ENCODE data around the gene TOX3.

Gene TOX3

DNA sequence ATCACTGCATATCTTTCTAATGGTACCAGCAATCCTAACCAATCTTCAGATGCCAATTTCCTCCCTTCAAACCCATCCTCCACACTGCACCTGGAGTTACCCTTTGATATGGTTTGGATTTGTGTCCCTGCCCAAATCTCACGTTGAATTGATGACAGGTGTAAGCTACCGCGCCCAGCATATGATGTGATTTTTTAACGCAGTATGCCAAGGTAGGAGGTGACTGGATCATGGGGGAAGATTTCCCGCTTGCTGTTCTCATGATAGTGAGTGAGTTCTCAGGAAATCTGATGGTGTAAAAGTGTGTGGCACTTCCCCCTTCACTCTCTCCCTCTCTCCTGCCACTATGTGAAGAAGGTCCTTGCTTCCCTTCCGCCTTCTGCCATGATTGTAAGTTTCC, 57.0 kb downstream of the TOX3 start:
- no peak for DNase-seq

- no peak for DNase-seq
Observed at GRCh38 chr16:52488837-52489289, 58.1 kb downstream of the TOX3 start.

DNA sequence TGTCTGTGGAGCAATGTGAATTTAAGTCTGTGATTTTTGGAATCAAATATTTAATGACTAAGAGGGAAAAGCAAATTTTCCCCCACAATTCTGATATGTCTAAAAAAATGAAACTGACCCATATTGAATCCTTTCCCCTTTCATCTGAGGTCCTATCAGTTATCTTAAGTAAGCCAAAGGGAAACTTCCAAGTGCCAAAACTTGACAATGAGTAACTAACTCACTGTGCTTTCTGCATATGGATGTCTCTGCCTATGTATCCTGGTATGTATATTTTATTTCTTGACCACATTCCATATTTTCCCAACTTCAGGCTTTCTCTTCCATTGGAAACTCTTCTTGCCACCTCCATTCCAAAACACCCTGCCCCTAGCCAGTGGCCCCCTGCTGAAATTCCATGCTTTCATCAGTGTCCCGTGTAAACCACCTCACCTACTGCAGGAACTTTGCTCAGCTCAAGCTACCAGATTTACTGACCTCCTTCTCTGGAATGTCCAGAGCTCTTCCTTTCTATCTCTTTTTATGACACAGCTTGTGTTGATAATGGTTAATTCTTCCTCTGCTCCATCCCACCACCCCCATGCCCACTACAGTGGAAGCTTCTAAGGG, 59.0 kb downstream of the TOX3 start:
- no peak for DNase-seq

GRCh38 chr16:52480237-52480636, 66.7 kb downstream of the TOX3 start:
- DNase-seq, result no peak

GRCh38 chr16:52476111-52476510, 70.8 kb downstream of the TOX3 start:
- DNase-seq, result no peak

GRCh38 chr16:52474679-52475078, 72.3 kb downstream of the TOX3 start:
- DNase-seq, result no peak

DNA sequence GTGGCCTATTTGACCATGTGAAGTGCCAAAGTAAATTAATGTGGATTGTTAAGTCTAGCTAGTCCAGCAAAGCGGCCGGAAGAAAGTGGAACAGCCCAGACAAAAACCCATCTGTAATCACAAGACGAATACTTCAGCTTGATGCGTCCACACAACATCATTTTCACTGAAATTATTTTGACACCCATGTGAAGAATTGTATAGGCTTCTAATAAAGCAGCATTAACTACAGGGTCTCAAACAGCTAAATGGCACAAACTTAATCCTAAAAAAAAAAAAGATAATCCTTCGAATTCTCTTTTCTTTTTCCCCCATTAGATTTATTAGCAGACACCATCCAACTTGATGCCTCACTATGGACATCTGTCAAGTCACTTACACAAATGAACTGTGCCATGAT, 73.8 kb downstream of the TOX3 start:
- DNase-seq, result no peak

- DNase-seq, result no peak
Observed at GRCh38 chr16:52471650-52472370, 75.1 kb downstream of the TOX3 start.

- DNase-seq, result no peak
Observed at GRCh38 chr16:52470585-52470984, 76.4 kb downstream of the TOX3 start.

DNA sequence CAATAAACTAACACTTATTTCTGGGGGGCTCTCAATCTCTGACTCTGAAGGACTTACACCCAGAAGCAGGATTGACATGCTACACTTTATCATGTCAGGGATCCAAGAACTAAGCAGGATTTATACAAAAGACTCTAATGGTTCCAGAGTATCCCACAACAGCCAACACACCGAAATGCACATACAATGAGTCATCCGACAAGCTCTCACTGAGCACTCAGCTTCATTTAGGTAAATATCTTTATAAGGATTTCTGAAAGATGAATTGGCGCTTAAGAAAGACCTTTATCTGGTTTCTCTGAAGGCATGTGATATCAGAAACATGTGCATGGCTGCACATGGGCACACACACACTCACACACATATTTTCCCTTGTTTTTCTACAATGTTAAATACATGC, 77.2 kb downstream of the TOX3 start:
- DNase-seq, result no peak

DNA sequence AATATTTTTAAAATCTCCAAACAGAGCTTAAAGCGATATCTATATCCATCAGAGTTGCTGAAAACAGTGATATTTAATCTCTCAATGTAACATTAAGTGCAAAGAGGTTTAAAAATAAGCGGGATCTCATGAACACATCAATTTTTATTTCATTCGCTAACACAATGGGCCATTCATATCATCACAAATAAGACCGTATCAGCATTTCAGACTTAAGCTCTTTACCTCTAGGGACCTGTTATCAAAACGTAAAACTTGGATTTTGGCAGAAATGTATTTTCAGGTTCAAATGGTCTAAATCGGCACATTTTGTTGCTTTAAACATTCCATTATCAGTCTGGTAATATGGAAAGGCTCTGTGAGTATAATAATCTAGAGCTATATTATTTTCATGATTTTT, 77.9 kb downstream of the TOX3 start:
- DNase-seq, result no peak

DNA sequence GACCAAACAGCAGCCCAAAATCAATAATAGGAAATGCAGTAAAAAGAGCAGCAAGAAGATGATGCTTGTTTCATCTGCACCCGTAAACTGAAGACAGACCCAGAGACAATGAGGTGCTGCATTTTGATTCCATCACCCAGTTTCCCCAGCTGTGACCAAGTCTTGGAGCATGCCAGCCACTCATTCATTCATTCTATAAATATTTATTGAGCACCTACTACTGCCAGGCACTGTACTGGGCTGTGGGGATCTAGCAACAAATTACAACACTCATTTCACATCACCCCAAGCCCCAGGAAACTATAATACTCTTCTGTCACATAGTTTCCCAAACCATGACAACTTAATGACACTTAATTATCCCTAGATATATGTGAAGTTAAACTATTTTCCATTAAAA, 79.2 kb downstream of the TOX3 start:
- no peak for DNase-seq

GRCh38 chr16:52466994-52467393, 79.9 kb downstream of the TOX3 start:
- DNase-seq, result no peak

DNA sequence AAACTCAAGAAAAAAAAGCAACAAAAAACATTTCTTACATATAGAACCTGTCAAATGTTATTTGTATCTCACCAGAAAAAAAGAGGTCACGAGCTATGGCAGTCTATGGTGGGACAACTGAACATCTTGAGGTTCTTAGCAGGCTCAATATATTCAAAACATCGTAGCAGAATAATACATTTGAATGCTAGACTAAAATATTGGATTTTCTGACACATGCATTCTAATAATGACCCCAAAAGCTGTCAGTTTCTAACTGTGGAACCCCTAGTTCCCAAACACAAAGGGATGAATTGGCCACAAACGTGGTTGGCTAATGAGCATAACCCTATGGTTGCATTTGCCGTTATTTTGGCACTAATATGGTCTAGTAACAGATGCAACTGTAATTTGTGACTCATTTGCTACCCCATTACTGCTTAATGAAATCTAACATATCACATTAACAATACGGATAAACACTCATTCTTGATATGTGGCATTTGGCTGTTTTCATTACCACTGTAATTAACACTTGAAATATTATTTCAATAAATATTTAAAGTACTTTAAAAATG, 81.2 kb downstream of the TOX3 start:
- no peak for DNase-seq

DNA sequence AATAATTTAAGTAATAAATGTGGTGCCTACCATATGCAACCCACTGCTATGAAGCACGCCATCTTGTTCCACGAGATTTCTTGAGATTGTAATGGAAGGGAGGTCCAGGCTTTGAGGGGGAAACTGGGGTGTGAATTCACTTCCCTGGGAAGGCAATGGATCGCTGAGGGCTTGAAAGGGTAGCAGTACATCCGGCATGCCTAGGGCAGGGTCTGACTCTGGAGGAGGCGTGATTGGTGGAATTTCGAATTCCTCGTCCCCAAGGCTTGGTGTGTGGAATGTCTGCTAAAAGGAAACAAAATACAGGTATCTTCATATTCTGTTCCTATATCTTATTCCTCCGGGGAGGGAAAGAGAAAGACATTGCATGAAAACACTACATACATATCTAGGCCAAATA, 83.0 kb downstream of the TOX3 start:
- no peak for DNase-seq

DNA sequence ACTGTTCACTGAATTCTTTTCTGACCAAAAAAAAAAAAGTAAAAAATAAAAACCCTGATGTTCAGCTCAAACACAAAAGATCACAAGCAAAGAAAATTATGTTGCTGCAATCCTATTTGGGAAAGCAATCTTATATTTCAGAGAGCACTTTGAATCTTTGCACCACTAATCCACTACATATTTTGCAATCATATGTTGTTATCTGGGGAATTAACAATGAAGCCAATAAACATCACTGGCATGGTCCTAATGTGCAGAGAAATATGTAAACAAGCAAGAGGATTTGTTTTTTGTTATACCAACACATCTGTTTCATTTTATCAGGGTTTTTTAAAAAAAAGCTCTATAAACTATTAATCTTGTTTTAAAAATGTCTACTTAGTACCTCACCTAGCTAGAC, 84.1 kb downstream of the TOX3 start:
- DNase-seq, result no peak

DNA sequence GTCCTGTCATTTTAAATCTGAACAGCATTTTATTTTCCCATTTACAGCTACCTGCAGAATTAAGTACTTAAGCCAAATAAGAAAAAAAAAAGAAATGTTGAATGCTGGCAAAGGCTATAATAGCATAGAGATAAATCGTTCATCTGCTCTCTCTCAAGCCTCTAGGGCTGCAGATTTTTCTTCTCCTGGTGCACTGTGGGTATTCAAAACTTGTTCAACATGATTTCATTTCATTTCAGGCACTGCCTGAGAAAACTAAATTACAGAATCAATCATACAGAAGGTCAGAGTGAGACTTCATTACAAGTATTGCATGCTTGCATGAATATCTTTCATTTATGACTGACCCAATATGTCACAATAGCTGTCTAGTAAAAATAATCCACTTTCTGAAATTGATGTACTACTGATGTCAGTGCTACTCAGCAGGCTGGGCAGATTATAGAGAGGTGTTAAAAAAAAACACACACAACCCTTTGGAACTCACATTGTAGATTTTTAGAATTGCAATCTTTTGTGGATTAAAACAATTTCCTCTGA, 86.2 kb downstream of the TOX3 start:
- no peak for DNase-seq

DNA sequence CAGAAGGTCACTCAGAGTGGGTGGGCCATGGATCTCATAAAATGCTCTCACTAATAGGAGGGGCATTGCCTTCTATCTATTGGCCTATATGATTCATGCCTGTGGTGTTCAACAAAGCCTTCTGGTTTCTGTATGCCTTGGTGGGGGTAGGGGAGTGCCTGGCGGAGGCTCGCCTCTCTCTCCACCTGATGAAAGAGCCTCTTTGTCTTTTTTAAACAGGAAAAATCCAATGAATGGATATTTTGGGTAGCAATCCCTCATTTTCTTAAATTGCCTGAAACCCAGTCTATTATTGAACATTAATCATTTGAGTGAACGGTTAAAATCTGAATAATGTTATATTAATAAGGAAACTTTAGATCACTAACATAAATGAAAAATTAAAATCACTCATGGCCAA, 90.6 kb downstream of the TOX3 start:
- no peak for DNase-seq

DNA sequence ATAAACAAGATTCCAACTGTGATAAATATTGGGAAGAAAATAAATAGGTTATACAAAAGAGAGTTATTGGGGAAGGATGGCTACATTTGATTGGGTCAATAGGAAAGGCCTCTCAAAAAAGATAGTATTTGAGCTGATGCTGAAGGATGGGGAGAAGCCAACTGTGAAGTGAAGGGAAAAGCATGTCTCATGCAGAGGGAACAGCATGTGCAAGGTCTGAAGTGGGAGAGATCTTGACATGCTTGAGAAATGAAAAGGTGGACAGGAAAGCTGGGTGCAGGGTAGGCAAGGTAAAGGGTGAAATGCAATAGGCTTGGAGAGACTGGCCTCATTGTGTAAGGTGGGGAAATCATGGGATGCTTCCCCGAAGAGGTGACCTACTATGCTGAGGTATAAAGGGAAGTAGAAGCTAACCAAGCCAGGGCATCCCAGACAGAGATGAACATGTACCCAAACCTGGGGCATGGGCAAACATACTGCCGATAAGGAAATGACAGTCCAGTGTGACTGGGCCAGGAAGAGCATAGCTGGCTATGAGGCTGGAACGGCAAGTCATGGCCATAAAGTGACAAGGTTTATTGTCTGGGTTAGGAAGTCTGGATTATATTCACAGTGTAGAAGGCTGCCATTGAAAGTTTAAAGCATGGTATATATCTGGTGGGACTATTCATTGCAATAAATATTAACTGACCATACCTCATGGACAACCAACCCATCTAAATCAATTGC, 91.2 kb downstream of the TOX3 start:
- no peak for DNase-seq

- DNase-seq, result no peak
Observed at GRCh38 chr16:52453644-52454043, 93.3 kb downstream of the TOX3 start.

- DNase-seq, result no peak
Observed at GRCh38 chr16:52451971-52452421, 94.9 kb downstream of the TOX3 start.

GRCh38 chr16:52450916-52451315, 96.0 kb downstream of the TOX3 start:
- DNase-seq, result no peak

DNA sequence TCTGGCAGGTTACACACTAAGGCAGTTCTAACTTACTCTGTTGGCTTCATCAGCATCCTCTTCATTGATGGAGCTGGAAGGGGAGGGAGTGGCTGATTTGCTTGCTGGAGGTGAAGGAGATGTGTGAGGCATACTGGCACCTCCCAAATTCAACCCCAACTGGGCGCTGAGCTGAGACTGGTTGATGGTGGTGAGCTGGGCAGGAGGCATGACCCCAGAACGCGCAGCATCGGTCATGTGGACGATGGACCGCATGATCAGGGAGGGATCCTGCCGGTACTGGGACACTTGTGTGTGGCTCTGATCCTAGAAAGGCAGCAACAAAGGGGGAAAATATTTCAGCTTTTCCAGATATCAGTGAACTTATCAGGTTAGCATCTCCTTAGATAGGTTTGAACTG, 96.7 kb downstream of the TOX3 start:
- no peak for DNase-seq

DNA sequence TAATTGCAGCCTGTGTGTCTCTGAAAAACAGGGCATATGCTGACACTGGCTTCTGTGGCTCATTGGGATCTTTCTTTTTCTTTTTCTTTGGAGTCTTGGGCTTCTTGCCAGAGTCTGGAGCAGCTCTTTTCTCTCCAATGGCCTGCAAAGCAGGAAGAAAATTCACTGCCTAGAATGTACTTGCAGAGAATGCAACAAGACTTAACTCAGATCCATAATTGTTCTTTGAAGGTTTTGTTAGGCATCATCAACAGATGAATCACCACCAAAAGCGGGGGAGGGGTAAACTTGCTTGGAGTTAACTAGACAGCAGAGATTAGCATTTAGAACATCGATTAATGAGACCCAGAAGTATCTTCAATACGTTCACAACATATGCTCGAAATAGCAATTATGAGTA, 100.9 kb downstream of the TOX3 start:
- DNase-seq, result no peak

Measured in GDM1 (cell line).